Measurements from ENCODE around the gene DQX1. TPM values are rescaled to one million over a fixed set of nuclear protein-coding genes. Genes with fewer than 3 reads are reported as not detected.

Gene DQX1
- total and polyA plus RNA-seq, 2 of the 8 experiments (the other 6 are each of a cell fraction or from before 2014, with no cell fraction given), result 0.76 to 1.1 TPM

GRCh38 chr2:74499940-74500577 lies 26.0 kb downstream of the DQX1 start (continued):
- TF ChIP-seq EZH2 (IDR thresholded peaks at IDR 0.05; ENCODE audit: low read depth, low read length, severe bottlenecking) (peak; percentile 76), SIX5 (IDR thresholded peaks at IDR 0.05; ENCODE audit: low read depth, low read length) (no peak), SAP30 (IDR thresholded peaks at IDR 0.05; ENCODE audit: insufficient read depth, insufficient replicate concordance, low read length) (no peak), SUZ12 (IDR thresholded peaks at IDR 0.05; ENCODE audit: low read length) (peak; percentile 21)
